Gastroesophageal sphincter (tissue), 4 donors: ENCODE results near the gene A4GALT. TPM values are rescaled to one million over a fixed set of nuclear protein-coding genes. Genes with fewer than 3 reads are reported as not detected.

Source experiments
- ATAC-seq: fragments of 150-250 bp; one replicate; pipeline ENCODE4 v1.9.1; 2016; ENCODE audit warnings: mild to moderate bottlenecking, moderate library complexity
- H3K27ac ChIP-seq, 4 donors: fragments of 200-600 bp; sonication (generic) in 3 of 4; 1 replicate in 3 of 4; 2 replicates in 1 of 4; pipeline ENCODE4 v1.5.1; 2016 to 2019
- H3K27me3 ChIP-seq: fragments of 200-600 bp; sonication (generic); one replicate; pipeline ENCODE4 v1.5.1; 2019
- H3K36me3 ChIP-seq, 2 donors: fragments of 200-600 bp; sonication (generic); one replicate each; pipeline ENCODE4 v1.5.1; 2019; ENCODE audit warnings: control low read depth in 1 of 2
- H3K4me1 ChIP-seq, 3 donors: fragments of 200-600 bp; sonication (generic); 1 replicate in 2 of 3; 2 replicates in 1 of 3; pipeline ENCODE4 v1.5.1; 2016 to 2019; ENCODE audit warnings: control low read depth in 2 of 3
- H3K4me3 ChIP-seq, 2 donors: fragments of 200-600 bp; sonication (generic); one replicate each; pipeline ENCODE4 v1.5.1; 2019; ENCODE audit warnings: mild to moderate bottlenecking in 1 of 2, moderate library complexity in 1 of 2
- H3K9me3 ChIP-seq, 3 donors: fragments of 200-600 bp; sonication (generic); one replicate each; pipeline ENCODE4 v1.5.1; 2017 to 2019; ENCODE audit warnings: control low read depth in 2 of 3
- EP300 ChIP-seq: sonication (generic); formaldehyde crosslinking; IDR thresholded peaks from one replicate; pipeline ENCODE4 v1.6.1; 2017; ENCODE audit warnings: antibody characterized with exemption, mild to moderate bottlenecking
- POLR2A ChIP-seq, 2 donors: fragments of 450-650 bp; IDR thresholded peaks; one replicate each; pipeline ENCODE4 v1.6.1; 2017; ENCODE audit warnings: antibody characterized with exemption in 2 of 2, mild to moderate bottlenecking in 2 of 2, moderate library complexity in 1 of 2
- POLR2AphosphoS5 ChIP-seq: sonication (generic); formaldehyde crosslinking; IDR thresholded peaks from one replicate; pipeline ENCODE4 v1.6.1; 2017; ENCODE audit warnings: antibody characterized with exemption
- WGBS, 2 donors: methylation state at CpG; one replicate each; pipeline ENCODE4 v1.1.5; 2018; ENCODE audit warnings: low coverage in 1 of 2; 5-methylcytosine and 5-hydroxymethylcytosine counted together
- small RNA-seq, 4 donors: library from RNA; depleted of rRNA; stranded (forward); fragments of <200 nt; gene quantifications; one replicate each; pipeline ENCODE3, GENCODE V24; 2016
- total RNA-seq, 4 donors: library from RNA; depleted of rRNA; stranded (reverse); fragments of >200 nt; gene quantifications; one replicate each; pipeline ENCODE4 v1.1.0, GENCODE V29; 2016

Gene A4GALT
- total RNA-seq, 4 donors from 2014 or later, result 36.9 to 70.9 (median 55.3) TPM

GRCh38 chr22:42642806-42643633, 77.7 kb downstream of the A4GALT start:
- Histone ChIP-seq H3K4me3 (no peak overlapping the region), H3K36me3 (no peaks in the 10 kb centered on the region), H3K4me1 (peaks cover 0 to 77% (median 50%) of the 10 kb centered on the region in 3 donors), H3K27ac (peak overlapping the region in 3 of 4 donors; percentile 89 to 93 (median 92)), H3K27me3 (no peaks in the 10 kb centered on the region), H3K9me3 (no peaks in the 10 kb centered on the region)
- ATAC-seq, result no peak
- 60 to 90% methylated on average over 1 to 4 of the region's 12 CpGs for WGBS, 2 donors
- TF ChIP-seq POLR2A (IDR thresholded peaks at IDR 0.05), result no peak
- TF ChIP-seq POLR2AphosphoS5, result no peak
- TF ChIP-seq EP300, result no peak

Small RNA genes lying within 50 kb of the gene (small RNA-seq; reads per million reads assigned to genes)
- 0 reads per million in 4 donors for gene RF00019

Other genes starting within 250 kb of the A4GALT start
- gene RRP7A, start 201.1 kb downstream of the A4GALT start, total RNA-seq, result 10 to 100 TPM; 21.3 to 36.9 (median 29.1) TPM
- 1 to 10 TPM in 3 of 4 donors, under 1 TPM in 1; 0.94 to 7.7 (median 4.6) TPM for gene SERHL2, start 166.9 kb downstream of the A4GALT start, total RNA-seq
- 10 to 100 TPM; 30.6 to 50.7 (median 37.2) TPM for gene POLDIP3, start 106.0 kb downstream of the A4GALT start, total RNA-seq
- gene ATP5MGL, start 80.3 kb downstream of the A4GALT start, total RNA-seq, result 1 to 10 TPM in 1 of 4 donors, not detected in 3; 1.8 TPM
- 100 to 1,000 TPM; 127 to 268 (median 155) TPM for gene CYB5R3, start 71.5 kb downstream of the A4GALT start, total RNA-seq
- gene ARFGAP3, start 136.4 kb upstream of the A4GALT start, total RNA-seq, result 10 to 100 TPM; 40.6 to 67.9 (median 49.1) TPM